IMR-90 (cell line): ENCODE data around the gene TRMT1L.

Experiments used
- CTCF ChIP-seq: conservative IDR thresholded peaks from 2 replicates; pipeline ENCODE4 v1.5.1; 2012; ENCODE audit warnings: mild to moderate bottlenecking, low read depth, low read length, improper control_type of control experiment
- RAD21 ChIP-seq: IDR thresholded peaks from 2 replicates; pipeline ENCODE4 v1.6.1; 2012; ENCODE audit warnings: low read length, improper control_type of control experiment
- RFX5 ChIP-seq: IDR thresholded peaks from 2 replicates; pipeline ENCODE4 v1.8.0; 2012; ENCODE audit warnings: low read depth, mild to moderate bottlenecking, low read length, moderate library complexity

- TF ChIP-seq CTCF: no peak
- no peak for TF ChIP-seq RFX5
- no peak for TF ChIP-seq RAD21
These were observed 72.9 kb downstream of the TRMT1L start for GRCh38 chr1:185083818-185084217.
